DMS53 treated with DMSO at 0.1 percent for 48 hours (cell line): ENCODE results near the gene FADS2.
A peak's percentile ranks its signal among the peaks of the same experiment; 100 is the strongest.

Source experiments
- DNase-seq: peaks from one replicate; lab custom pipeline; 2025; ENCODE audit not compliant: unreplicated experiment; lab: John Stamatoyannopoulos, UW

FADS2 gene

GRCh38 chr11:61795459-61795858, 32.6 kb upstream of the FADS2 start:
- no peak for DNase-seq

DNA sequence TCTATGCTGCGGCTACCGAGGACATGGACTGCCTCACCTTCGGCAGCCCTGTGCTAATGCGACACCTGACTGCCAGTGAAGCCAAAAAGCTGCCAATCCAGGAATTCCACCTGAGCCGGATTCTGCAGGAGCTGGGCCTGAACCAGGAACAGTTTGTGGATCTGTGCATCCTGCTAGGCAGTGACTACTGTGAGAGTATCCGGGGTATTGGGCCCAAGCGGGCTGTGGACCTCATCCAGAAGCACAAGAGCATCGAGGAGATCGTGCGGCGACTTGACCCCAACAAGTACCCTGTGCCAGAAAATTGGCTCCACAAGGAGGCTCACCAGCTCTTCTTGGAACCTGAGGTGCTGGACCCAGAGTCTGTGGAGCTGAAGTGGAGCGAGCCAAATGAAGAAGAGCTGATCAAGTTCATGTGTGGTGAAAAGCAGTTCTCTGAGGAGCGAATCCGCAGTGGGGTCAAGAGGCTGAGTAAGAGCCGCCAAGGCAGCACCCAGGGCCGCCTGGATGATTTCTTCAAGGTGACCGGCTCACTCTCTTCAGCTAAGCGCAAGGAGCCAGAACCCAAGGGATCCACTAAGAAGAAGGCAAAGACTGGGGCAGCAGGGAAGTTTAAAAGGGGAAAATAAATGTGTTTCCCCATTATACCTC, 32.1 kb upstream of the FADS2 start:
- DNase-seq: no peak

DNA sequence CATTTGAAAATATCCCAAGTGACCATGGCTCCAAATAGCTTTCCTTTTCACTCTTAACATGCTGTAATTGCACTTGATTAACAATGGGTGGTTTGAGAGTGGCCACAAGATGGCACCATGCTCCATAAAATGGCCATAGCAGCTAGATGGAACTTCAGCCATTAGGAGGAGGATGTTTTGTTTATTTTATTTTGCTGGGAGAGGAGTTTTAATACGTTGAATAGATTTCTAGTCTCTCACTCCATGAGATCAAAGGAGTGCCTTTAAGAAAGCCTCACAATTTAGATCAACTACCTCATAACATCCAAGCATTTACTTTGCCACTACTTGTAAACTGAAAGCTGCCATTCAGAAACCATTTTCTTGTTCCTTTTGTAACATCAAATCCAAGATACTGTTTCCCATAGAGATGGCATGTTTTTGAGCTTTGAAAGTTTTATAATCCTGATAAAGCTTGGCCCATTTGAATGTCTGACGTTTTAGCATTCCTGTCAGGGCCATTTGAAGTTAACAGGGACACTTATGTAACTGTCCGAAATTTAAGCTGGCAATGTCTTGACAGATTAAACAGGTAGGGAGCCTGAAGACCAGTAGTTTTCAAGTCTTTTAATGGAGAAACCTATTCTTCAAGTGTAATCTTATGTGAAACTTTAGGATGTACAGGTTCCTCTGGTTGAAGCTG, 30.7 kb upstream of the FADS2 start:
- DNase-seq: peak; percentile 67

DNA sequence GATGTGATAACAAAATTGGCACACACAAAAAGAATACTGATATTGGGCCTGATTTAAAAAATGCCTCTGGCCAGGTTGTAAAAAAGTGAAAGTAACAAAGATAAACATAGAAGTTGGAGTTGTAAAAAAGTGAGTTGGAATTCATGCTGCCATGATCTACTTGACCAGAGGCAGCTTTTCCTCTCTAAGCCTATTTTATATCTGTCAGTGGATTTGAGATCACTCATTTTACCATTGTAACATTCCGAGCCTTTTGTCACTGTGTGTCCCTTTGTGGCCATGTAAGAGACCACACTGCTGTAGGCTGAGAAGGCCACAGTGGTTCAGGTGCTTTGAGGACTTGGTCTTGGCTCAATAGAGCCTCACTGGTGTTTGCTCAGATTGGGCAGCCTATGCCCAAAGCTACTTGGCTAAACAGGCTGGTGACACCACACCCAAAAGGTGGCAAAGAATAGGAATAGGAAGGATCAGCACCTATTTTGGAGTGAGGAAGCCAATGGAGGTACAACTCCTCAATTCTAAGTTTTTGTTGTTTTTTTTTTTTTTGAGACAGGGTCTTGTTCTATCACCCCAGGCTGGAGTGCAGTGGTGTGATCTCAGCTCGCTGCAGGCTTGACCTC, 28.3 kb upstream of the FADS2 start:
- DNase-seq: no peak

- no peak for DNase-seq
Measured at GRCh38 chr11:61800331-61801281, 27.5 kb upstream of the FADS2 start.

DNA sequence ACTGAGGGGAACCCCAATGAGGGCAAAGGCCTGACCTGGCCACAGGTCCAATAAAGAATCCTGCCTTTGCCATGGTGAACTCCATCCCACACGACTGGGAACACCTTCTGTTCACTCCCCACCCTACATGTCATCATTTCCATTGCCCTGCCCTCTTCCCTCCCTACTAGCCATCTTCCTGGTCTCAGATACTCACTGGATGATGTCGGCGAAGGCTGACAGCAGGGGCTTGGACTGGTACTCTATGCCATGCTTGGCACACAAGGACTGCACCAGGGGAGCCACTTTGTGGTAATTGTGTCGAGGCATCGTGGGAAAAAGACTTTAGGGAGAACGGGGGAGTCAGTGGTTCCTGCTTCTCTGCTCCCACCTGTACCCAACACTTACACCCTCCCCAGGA, 25.5 kb upstream of the FADS2 start:
- DNase-seq: no peak

- no peak for DNase-seq
Measured at GRCh38 chr11:61803889-61804647, 24.0 kb upstream of the FADS2 start.

DNA sequence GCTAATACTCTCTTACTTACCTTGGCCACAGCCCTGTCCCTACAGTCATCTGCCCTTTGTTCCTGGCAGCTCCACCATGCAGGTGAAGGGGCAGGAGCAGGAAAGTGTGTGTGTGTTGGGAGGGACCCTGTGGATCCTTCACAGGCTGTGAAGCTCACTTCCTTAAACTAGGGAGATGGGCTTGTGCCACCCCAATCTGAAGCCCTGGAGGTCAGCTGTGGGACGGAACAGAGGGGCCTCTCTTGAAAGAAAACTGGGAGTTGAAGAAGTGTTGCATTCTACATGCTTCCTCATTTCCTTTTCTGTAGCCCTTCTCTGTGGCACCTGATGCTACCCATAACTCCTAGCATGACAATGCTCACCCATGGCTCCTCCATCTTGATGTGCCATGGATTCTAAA, 23.0 kb upstream of the FADS2 start:
- DNase-seq: no peak

DNA sequence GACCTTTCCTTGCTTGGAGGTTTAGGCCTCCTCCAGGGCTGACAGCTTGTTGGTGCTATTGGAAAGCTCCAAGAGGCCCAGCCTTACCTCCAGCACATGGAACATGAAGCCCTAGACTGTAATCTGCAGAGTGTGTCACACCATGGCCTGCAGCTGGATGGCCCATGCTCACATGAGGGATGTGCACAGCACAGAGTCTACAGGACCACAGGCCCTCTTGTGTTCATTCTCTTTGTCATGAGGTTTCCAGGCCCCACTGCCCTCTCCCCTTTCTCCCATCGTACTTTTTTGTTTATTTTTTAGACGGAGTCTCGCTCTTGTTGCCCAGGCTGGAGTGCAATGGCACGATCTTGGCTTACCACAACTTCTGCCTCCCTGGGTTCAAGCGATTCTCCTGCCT, 21.3 kb upstream of the FADS2 start:
- DNase-seq: no peak

- no peak for DNase-seq
Measured at GRCh38 chr11:61810671-61811175, 17.4 kb upstream of the FADS2 start.

DNA sequence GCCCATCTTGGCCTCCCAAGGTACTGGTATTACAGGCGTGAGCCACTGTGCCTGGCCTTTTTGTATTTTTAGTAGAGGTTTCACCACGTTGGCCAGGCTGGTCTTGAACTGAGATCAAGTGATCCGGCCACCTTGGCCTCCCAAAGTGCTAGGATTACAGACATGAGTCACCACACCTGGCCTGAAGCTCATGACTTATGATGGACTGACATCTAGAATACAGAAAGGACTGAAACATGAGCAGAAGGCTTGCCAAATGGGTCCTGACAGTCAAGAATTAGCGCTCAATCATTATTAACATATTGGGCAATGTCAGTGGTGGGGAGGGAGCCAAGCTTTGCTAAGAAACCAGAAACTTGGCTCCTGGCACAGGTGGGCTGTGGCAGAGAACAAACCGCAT, 16.3 kb upstream of the FADS2 start:
- DNase-seq: no peak

DNA sequence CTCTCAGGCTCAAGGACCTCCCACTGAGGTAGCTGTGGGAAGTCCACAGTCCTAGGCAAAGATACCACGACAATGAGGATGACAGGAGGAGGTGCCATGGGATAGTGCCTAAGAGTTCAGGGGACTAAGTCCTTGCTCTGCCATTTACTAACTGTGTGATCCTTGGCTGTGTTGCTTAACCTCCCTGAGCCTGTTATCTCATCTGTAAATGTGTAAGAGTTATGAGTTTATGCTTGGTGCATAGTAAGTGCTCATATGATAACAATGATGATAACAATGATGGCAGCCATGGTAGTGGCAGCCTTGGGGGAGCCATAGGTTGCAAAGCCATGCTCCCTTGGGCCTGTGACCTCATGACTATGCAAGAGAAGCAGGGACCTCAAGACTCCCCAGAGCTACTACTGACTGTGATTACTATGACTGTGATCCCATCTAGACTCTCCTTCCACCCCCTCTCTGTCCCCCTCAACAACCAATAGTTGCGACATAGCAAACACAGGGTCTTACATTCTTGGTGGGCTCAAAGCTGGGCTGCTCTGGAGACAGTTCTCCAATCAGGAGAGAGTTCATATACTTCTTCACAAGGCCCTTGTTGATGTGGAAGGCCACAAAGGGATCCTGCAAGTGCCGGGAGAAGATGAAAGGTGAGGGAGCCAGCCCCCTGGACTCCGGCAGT, 15.2 kb upstream of the FADS2 start:
- DNase-seq: no peak

GRCh38 chr11:61814247-61814957, 13.7 kb upstream of the FADS2 start:
- DNase-seq: peak; percentile 54

- DNase-seq: peak; percentile 93
Measured at GRCh38 chr11:61814958-61815789, 12.9 kb upstream of the FADS2 start.

DNA sequence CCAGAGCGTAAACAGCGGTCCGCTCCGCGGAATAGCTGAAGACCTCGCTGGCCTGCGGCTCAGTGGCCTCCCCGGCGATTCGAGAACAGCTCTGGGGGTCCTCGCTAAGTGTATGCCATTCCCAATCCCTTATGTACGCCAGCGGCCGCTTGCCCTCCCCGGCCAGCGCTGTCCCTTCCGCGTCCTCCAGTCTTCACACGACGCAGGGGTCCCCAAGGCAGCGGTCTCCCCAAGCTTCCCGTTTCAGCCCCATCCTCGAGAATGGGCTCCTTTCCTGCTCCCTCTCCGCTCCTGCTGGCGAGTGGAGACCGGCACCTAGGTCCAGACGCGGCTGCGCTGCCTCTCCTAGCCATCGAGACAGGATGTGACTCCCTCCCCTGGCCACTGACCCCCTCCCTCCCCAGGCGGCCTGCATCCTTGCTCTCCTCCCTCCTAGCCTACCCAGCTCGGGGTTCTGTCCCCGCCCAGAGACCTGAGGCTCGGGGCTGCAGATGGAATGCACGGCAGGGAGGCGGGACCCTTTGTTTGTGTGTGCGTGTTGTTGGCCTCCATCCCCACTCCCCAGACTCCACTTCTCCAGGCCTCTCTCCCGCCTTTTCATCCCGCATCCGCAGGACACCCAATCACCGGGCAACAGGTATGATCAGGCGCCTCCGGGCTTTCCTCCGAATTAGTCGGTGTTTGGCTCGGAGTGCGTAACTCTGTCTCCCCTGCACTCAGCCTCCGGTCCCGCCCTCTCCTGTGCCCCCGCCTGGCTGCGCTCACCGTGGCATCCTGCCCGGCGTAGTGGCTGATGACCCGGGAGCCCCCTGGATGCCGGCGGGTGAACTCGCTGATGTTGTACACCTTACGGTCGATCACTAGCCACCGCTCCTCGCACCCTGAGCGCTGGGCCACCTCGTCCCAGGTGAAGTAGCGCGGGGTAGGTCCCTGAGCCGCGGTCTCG, 12.0 kb upstream of the FADS2 start:
- peak; percentile 52 for DNase-seq

DNA sequence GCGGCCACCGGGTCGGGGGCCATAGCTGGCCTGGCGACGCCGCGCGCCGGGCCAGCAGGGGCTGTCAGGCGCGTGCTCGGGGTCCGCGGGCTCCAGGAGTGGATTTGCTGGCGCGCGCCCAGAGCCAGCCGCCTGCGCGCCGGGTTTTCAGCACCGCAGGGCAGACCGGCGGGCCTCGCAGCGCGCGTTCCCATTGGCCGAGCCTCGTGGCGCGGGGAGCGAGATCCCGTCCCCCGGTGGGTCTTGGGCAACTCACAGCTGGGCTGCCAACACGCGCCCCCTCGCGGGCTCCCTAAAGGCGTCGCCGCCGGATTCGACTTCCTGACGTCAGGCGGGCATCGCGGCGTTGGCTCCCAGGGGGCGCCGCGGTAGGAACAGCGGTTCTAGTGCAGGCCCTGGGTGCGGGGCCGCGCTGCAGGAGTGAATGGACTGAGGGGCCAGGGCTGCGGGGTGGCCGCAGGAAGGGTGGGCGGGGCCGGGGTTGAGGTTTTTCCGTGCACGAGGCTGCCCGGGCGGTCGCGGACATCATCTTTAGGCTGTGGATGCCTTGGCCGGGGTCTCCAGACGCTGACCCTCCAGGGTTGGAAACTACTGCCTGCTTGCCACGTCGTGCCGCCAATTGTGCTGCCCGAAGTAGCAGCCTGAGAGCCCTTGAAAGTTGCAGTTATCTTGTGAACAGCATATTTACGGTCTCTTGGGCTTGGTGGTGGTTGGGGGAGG, 11.2 kb upstream of the FADS2 start, which contains the start of gene FADS1:
FADS1 (minus strand) TSS at position 268 of the 720 bp plus-strand sequence; CDS start at position 194, 74 bp downstream.
- peak; percentile 91 for DNase-seq
